IMR-90 (cell line): ENCODE measurements around the gene CMIP. TPM values are rescaled to one million over a fixed set of nuclear protein-coding genes. Genes with fewer than 3 reads are reported as not detected.

ENCODE experiments used
- ATAC-seq: fragments of 200-7000 bp; cut with Tn5 transposase; 2 replicates; pipeline ENCODE4 v1.9.1; 2020; ENCODE audit warnings: low read depth, mild to moderate bottlenecking, moderate library complexity
- BruUV-seq: library from RNA; stranded (reverse); fragments of 400-500 nt; replicated peaks from 2 replicates; lab custom pipeline; 2021; lab: Mats Ljungman, UMichigan
- CTCF ChIA-PET: fragments of 300-600 bp; formaldehyde crosslinking; extraction: SDS; loops from one replicate; lab custom pipeline; 2021; ENCODE audit warnings: antibody characterized with exemption; lab: Yijun Ruan, JAX
- POLR2A ChIA-PET: fragments of 300-600 bp; sonication (Branson Sonifier 250); formaldehyde crosslinking; loops from one replicate; lab custom pipeline; 2022; ENCODE audit warnings: antibody characterized with exemption; ENCODE audit not compliant: unreplicated experiment; lab: Charles Lee
- DNase-seq: peaks from one replicate; pipeline ENCODE4 v3.0.0; 2013
- H2AFZ ChIP-seq: replicated peaks from 2 replicates; pipeline ENCODE3; 2013; ENCODE audit warnings: low read length, mild to moderate bottlenecking; ENCODE audit not compliant: poor library complexity
- H2AK5ac ChIP-seq: 2 replicates; pipeline ENCODE4 v1.6.1; 2013; ENCODE audit warnings: low read depth, low read length, inconsistent platforms
- H2AK9ac ChIP-seq: replicated peaks from 2 replicates; pipeline ENCODE3; 2013; ENCODE audit warnings: mild to moderate bottlenecking, low read depth, low read length, moderate library complexity; ENCODE audit not compliant: poor library complexity
- H2BK120ac ChIP-seq: 2 replicates; pipeline ENCODE4 v1.6.1; 2013; ENCODE audit warnings: low read depth, low read length, inconsistent platforms
- H2BK15ac ChIP-seq: 3 replicates; pipeline ENCODE4 v1.6.1; 2013; ENCODE audit warnings: low read depth, low read length, inconsistent platforms
- H2BK20ac ChIP-seq: 2 replicates; pipeline ENCODE4 v1.6.1; 2013; ENCODE audit warnings: low read depth, mild to moderate bottlenecking, inconsistent platforms, low read length, moderate library complexity
- H2BK5ac ChIP-seq: 2 replicates; pipeline ENCODE4 v1.6.1; 2013; ENCODE audit warnings: mild to moderate bottlenecking, low read depth, low read length, inconsistent platforms; ENCODE audit not compliant: poor library complexity, severe bottlenecking
- H3K14ac ChIP-seq: replicated peaks from 2 replicates; pipeline ENCODE4 v1.6.1; 2013; ENCODE audit warnings: low read depth, low read length, inconsistent platforms
- H3K18ac ChIP-seq: 2 replicates; pipeline ENCODE4 v1.6.1; 2013; ENCODE audit warnings: low read depth, low read length, control low read depth
- H3K23ac ChIP-seq: 2 replicates; pipeline ENCODE4 v1.6.1; 2013; ENCODE audit warnings: low read depth, low read length, inconsistent platforms
- H3K27ac ChIP-seq: 2 replicates; pipeline ENCODE4 v1.5.1; 2013; ENCODE audit warnings: mild to moderate bottlenecking, control low read depth, low read length; ENCODE audit not compliant: insufficient read depth
- H3K27me3 ChIP-seq: 2 replicates; pipeline ENCODE4 v1.6.1; 2013; ENCODE audit warnings: low read length; ENCODE audit not compliant: control insufficient read depth, insufficient read depth
- H3K36me3 ChIP-seq: 2 replicates; pipeline ENCODE4 v1.6.1; 2013; ENCODE audit warnings: low read length, mixed read lengths; ENCODE audit not compliant: control insufficient read depth, insufficient read depth
- H3K4ac ChIP-seq: 2 replicates; pipeline ENCODE4 v1.6.1; 2013; ENCODE audit warnings: low read depth, low read length, inconsistent platforms
- H3K4me1 ChIP-seq: 2 replicates; pipeline ENCODE4 v1.6.1; 2013; ENCODE audit warnings: low read length, mixed read lengths; ENCODE audit not compliant: control insufficient read depth, insufficient read depth
- H3K4me2 ChIP-seq: 2 replicates; pipeline ENCODE4 v1.6.1; 2013; ENCODE audit warnings: low read depth, mild to moderate bottlenecking, control low read depth, low read length, moderate library complexity
- H3K4me3 ChIP-seq: 2 replicates; pipeline ENCODE4 v1.5.1; 2013; ENCODE audit warnings: low read depth, mild to moderate bottlenecking, control low read depth, low read length, moderate library complexity; ENCODE audit not compliant: insufficient read depth
- H3K56ac ChIP-seq: 2 replicates; pipeline ENCODE4 v1.6.1; 2013; ENCODE audit warnings: low read length, inconsistent platforms; ENCODE audit not compliant: insufficient read depth; ENCODE audit errors: extremely low read depth
- H3K79me1 ChIP-seq, 2 experiments: 2 replicates each; pipeline ENCODE4 v1.6.1; 2013; ENCODE audit warnings: low read length in 2 of 2, inconsistent platforms in 1 of 2, low read depth in 1 of 2
- H3K9ac ChIP-seq: 2 replicates; pipeline ENCODE4 v1.6.1; 2013; ENCODE audit warnings: low read depth, low read length, control low read depth
- H3K9me1 ChIP-seq: 2 replicates; pipeline ENCODE4 v1.6.1; 2013; ENCODE audit warnings: low read length, inconsistent platforms; ENCODE audit not compliant: insufficient read depth
- H3K9me3 ChIP-seq: 2 replicates; pipeline ENCODE4 v1.6.1; 2013; ENCODE audit warnings: low read length; ENCODE audit not compliant: control insufficient read depth, insufficient read depth
- H4K20me1 ChIP-seq: 2 replicates; pipeline ENCODE4 v1.6.1; 2013; ENCODE audit warnings: low read length, inconsistent platforms; ENCODE audit not compliant: insufficient read depth
- H4K5ac ChIP-seq: 2 replicates; pipeline ENCODE4 v1.6.1; 2013; ENCODE audit warnings: mild to moderate bottlenecking, low read depth, low read length, control low read depth
- H4K8ac ChIP-seq, 2 experiments: 2 replicates each; pipeline ENCODE4 v1.6.1; 2013; ENCODE audit warnings: low read depth in 2 of 2, low read length in 2 of 2, control low read depth in 1 of 2, inconsistent platforms in 1 of 2
- H4K91ac ChIP-seq: 2 replicates; pipeline ENCODE4 v1.6.1; 2013; ENCODE audit warnings: low read depth, low read length, inconsistent platforms; ENCODE audit not compliant: insufficient read depth
- CTCF ChIP-seq: conservative IDR thresholded peaks from 2 replicates; pipeline ENCODE4 v1.5.1; 2012; ENCODE audit warnings: mild to moderate bottlenecking, low read depth, low read length, improper control_type of control experiment
- FOS ChIP-seq: fragments of 150-350 bp; IDR thresholded peaks from 2 replicates; pipeline ENCODE4 v1.6.1; 2016; ENCODE audit warnings: low read depth, low read length
- MAZ ChIP-seq: IDR thresholded peaks from 2 replicates; pipeline ENCODE4 v1.6.1; 2012; ENCODE audit warnings: low read depth, mild to moderate bottlenecking, low read length, improper control_type of control experiment, moderate library complexity, borderline replicate concordance
- POLR2A ChIP-seq: IDR thresholded peaks from 2 replicates; pipeline ENCODE4 v1.6.1; 2012; ENCODE audit warnings: mild to moderate bottlenecking, low read depth, low read length
- RCOR1 ChIP-seq: IDR thresholded peaks from 2 replicates; pipeline ENCODE4 v1.6.1; 2012; ENCODE audit warnings: mild to moderate bottlenecking, low read length, improper control_type of control experiment; ENCODE audit not compliant: insufficient replicate concordance
- RFX5 ChIP-seq: IDR thresholded peaks from 2 replicates; pipeline ENCODE4 v1.8.0; 2012; ENCODE audit warnings: low read depth, mild to moderate bottlenecking, low read length, moderate library complexity
- WGBS, 2 experiments: methylation state at CpG; one replicate each; pipeline versions ENCODE4 v1.1.5 to v1.1.7; 2013; ENCODE audit warnings: missing lambda C conversion rate in 2 of 2; ENCODE audit not compliant: insufficient read length in 1 of 2; ENCODE audit errors: extremely low coverage in 2 of 2; 5-methylcytosine and 5-hydroxymethylcytosine counted together
- dilution Hi-C: fragments of 300-500 bp; cut with HindIII; formaldehyde crosslinking; loops from one replicate; pipeline ENCODE4 v1.14.3; 2018; ENCODE audit warnings: low sequenced_read_pairs; ENCODE audit not compliant: unreplicated experiment
- in situ Hi-C: fragments of 300-500 bp; cut with MboI; formaldehyde crosslinking; loops from 3 replicates; pipeline ENCODE4 v1.14.3; 2019; ENCODE audit warnings: low sequenced_read_pairs, inconsistent platforms, mixed read lengths
- intact Hi-C: fragments of 100-400 bp; cut with micrococcal nuclease; formaldehyde crosslinking; loops from 2 replicates; pipeline ENCODE4 v1.10.0; 2022
- polyA plus RNA-seq, 3 experiments: library from polyadenylated mRNA; depleted of rRNA; stranded (reverse); fragments of >200 nt; gene quantifications; 2 replicates each; pipeline ENCODE4 v1.2.3, GENCODE V29; 2012; ENCODE audit warnings: low replicate concordance in 1 of 3
- total RNA-seq: library from RNA; depleted of rRNA; stranded (reverse); fragments of >200 nt; gene quantifications from 2 replicates; pipeline ENCODE4 v1.2.3, GENCODE V29; 2012

Gene CMIP
- total and polyA plus RNA-seq, 2 of the 4 experiments (the other 2 are of a cell fraction), result 3.2 to 11.6 TPM

DNA sequence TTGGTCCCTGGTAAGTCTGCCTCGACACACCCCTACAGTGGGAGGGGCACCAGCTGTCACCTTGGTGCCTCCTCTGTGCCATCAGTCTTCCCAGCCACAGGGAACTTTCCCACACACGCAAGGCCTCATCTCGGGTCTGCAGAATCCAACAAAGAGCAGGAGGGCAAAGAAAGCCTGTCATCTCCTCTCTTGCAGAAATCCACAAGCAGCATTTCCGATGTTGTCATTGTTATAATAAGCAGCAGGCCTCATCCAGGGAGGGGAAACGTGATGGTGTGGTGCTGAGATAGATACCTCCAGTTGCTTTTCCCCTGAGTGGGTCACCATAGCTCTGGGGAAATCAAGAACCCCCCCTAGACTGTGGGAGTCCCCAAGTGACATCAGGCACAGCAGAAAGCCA lies 110.4 kb downstream of the CMIP start:
- no peak overlapping the region for H3K4me3 ChIP-seq
- no peak overlapping the region for H4K91ac ChIP-seq
- no peak overlapping the region for H2BK20ac ChIP-seq
- H3K36me3 ChIP-seq, result no peaks in the 10 kb centered on the region
- H2BK15ac ChIP-seq, result no peak overlapping the region
- no peak overlapping the region for H3K23ac ChIP-seq
- H3K27me3 ChIP-seq, result no peaks in the 10 kb centered on the region
- no peak overlapping the region for H2BK120ac ChIP-seq
- H3K79me1 ChIP-seq, result peaks cover 53 to 76% of the 10 kb centered on the region in 2 experiments
- H3K9ac ChIP-seq, result no peak overlapping the region
- no peaks in the 10 kb centered on the region for H3K9me3 ChIP-seq
- H2AK5ac ChIP-seq, result no peak overlapping the region
- no CpG with 5 or more reads among the region's 5 CpGs for whole genome bisulfite sequencing, 2 experiments
- H3K18ac ChIP-seq, result no peak overlapping the region
- TF ChIP-seq FOS (no peak), POLR2A (no peak), MAZ (no peak), RCOR1 (no peak), RFX5 (no peak), CTCF (no peak)
- POLR2A ChIA-PET, result no interaction called here
- no peak overlapping the region for H2AFZ ChIP-seq
- in situ Hi-C loops (no loop called here), dilution Hi-C loops (no loop called here), intact Hi-C loops (no loop called here)
- no peak overlapping the region for H3K4ac ChIP-seq
- no peak for ATAC-seq
- H4K5ac ChIP-seq, result no peak overlapping the region
- no TSS peak for BruUV-seq
- H4K8ac ChIP-seq, result no peak overlapping the region
- peaks cover 25% of the 10 kb centered on the region for H3K9me1 ChIP-seq
- no peak for DNase-seq
- no peak overlapping the region for H3K14ac ChIP-seq
- H2AK9ac ChIP-seq, result no peak overlapping the region
- peaks cover 20% of the 10 kb centered on the region for H3K4me1 ChIP-seq
- H3K56ac ChIP-seq, result no peak overlapping the region
- peaks cover 69% of the 10 kb centered on the region for H4K20me1 ChIP-seq
- H3K27ac ChIP-seq, result no peak overlapping the region
- H2BK5ac ChIP-seq, result no peak overlapping the region
- H3K4me2 ChIP-seq, result no peak overlapping the region
- CTCF ChIA-PET, result no interaction called here
